Left ventricle myocardium inferior (tissue), 1 donor: ENCODE results near the gene PSME1. TPM values are rescaled to one million over a fixed set of nuclear protein-coding genes. Genes with fewer than 3 reads are reported as not detected.

Source experiments
- DNase-seq: peaks from one replicate; pipeline ENCODE4 v3.0.0-alpha.2; 2020
- H3K27ac ChIP-seq: fragments of 200-600 bp; replicated peaks from 2 replicates; pipeline ENCODE4 v1.8.0; 2021
- H3K27me3 ChIP-seq: fragments of 200-600 bp; 2 replicates; pipeline ENCODE4 v1.8.0; 2021; ENCODE audit warnings: low read depth
- H3K36me3 ChIP-seq: fragments of 200-600 bp; 2 replicates; pipeline ENCODE4 v1.8.0; 2021
- H3K4me1 ChIP-seq: fragments of 200-600 bp; 2 replicates; pipeline ENCODE4 v1.8.0; 2021
- H3K4me3 ChIP-seq: fragments of 200-600 bp; 2 replicates; pipeline ENCODE4 v1.8.0; 2021; ENCODE audit warnings: mild to moderate bottlenecking, moderate library complexity
- H3K9me3 ChIP-seq: fragments of 200-600 bp; replicated peaks from 2 replicates; pipeline ENCODE4 v1.8.0; 2021
- CTCF ChIP-seq: fragments of 200-600 bp; IDR thresholded peaks from 2 replicates; pipeline ENCODE4 v1.8.0; 2021; ENCODE audit warnings: antibody characterized with exemption, mild to moderate bottlenecking, borderline replicate concordance
- intact Hi-C: fragments of 100-400 bp; cut with micrococcal nuclease; formaldehyde crosslinking; loops from one replicate; pipeline ENCODE4 v1.11.0; 2022
- total RNA-seq: library from RNA; stranded (reverse); fragmentation: NEBNext Ultra II Directional; extraction: Animal tissue kit (Norgen Biotek cat#: 25700); gene quantifications from one replicate; pipeline ENCODE4 v1.2.1, GENCODE V29; 2021
- donor health status: DM: no; HTN: yes; CAD: no; lungs with severe emphysema.

Gene PSME1
- total RNA-seq, 1 donor from 2014 or later, result 108 TPM

- Histone ChIP-seq H3K9me3 (no peaks in the 10 kb centered on the region), H3K4me1 (peaks cover 45% of the 10 kb centered on the region), H3K27ac (peak overlapping the region; percentile 98), H3K27me3 (no peaks in the 10 kb centered on the region), H3K4me3 (peak overlapping the region; percentile 59), H3K36me3 (peaks cover 1% of the 10 kb centered on the region)
- intact Hi-C loops, result no loop called here
- DNase-seq, result no peak
- TF ChIP-seq CTCF, result no peak
These were observed 3.8 kb upstream of the PSME1 start for GRCh38 chr14:24132061-24132685.

- peak overlapping the region; percentile 98 for H3K27ac ChIP-seq
- H3K27me3 ChIP-seq, result no peaks in the 10 kb centered on the region
- intact Hi-C loops, result no loop called here
- no peak for TF ChIP-seq CTCF
- no peak for DNase-seq
- peaks cover 9% of the 10 kb centered on the region for H3K36me3 ChIP-seq
- peaks cover 53% of the 10 kb centered on the region for H3K4me1 ChIP-seq
- no peaks in the 10 kb centered on the region for H3K9me3 ChIP-seq
- H3K4me3 ChIP-seq, result peak overlapping the region; percentile 59
These were observed 3.0 kb upstream of the PSME1 start for GRCh38 chr14:24132976-24133375.

GRCh38 chr14:24133735-24134134 lies 2.3 kb upstream of the PSME1 start:
- Histone ChIP-seq H3K27ac (peak overlapping the region; percentile 98), H3K9me3 (no peaks in the 10 kb centered on the region), H3K27me3 (no peaks in the 10 kb centered on the region), H3K36me3 (peaks cover 17% of the 10 kb centered on the region), H3K4me1 (peaks cover 59% of the 10 kb centered on the region), H3K4me3 (no peak overlapping the region)
- intact Hi-C loops, result no loop called here
- no peak for TF ChIP-seq CTCF
- DNase-seq, result no peak

- no peak for DNase-seq
- peaks cover 72% of the 10 kb centered on the region for H3K4me1 ChIP-seq
- H3K27me3 ChIP-seq, result no peaks in the 10 kb centered on the region
- peaks cover 28% of the 10 kb centered on the region for H3K36me3 ChIP-seq
- no peak for TF ChIP-seq CTCF
- intact Hi-C loops, result no loop called here
- peak overlapping the region; percentile 94 for H3K27ac ChIP-seq
- H3K9me3 ChIP-seq, result no peaks in the 10 kb centered on the region
- peak overlapping the region; percentile 91 for H3K4me3 ChIP-seq
These were observed 485 bp upstream of the PSME1 start for GRCh38 chr14:24135584-24135833.

GRCh38 chr14:24136684-24137528 lies 912 bp downstream of the PSME1 start:
- Histone ChIP-seq H3K27me3 (no peaks in the 10 kb centered on the region), H3K36me3 (peaks cover 28% of the 10 kb centered on the region), H3K4me1 (peaks cover 69% of the 10 kb centered on the region), H3K4me3 (peak overlapping the region; percentile 91), H3K9me3 (no peaks in the 10 kb centered on the region), H3K27ac (peak overlapping the region; percentile 94)
- TF ChIP-seq CTCF, result no peak
- no peak for DNase-seq
- intact Hi-C loops, result no loop called here
